Measurements from ENCODE around the gene CCDC188. TPM values are rescaled to one million over a fixed set of nuclear protein-coding genes. Genes with fewer than 3 reads are reported as not detected.
A peak's percentile ranks its signal among the peaks of the same experiment; 100 is the strongest.

Gene CCDC188
- total and polyA plus RNA-seq, 9 of the 15 experiments (the other 6 are each of a cell fraction or from before 2014, with no cell fraction given), result not detected

DNA sequence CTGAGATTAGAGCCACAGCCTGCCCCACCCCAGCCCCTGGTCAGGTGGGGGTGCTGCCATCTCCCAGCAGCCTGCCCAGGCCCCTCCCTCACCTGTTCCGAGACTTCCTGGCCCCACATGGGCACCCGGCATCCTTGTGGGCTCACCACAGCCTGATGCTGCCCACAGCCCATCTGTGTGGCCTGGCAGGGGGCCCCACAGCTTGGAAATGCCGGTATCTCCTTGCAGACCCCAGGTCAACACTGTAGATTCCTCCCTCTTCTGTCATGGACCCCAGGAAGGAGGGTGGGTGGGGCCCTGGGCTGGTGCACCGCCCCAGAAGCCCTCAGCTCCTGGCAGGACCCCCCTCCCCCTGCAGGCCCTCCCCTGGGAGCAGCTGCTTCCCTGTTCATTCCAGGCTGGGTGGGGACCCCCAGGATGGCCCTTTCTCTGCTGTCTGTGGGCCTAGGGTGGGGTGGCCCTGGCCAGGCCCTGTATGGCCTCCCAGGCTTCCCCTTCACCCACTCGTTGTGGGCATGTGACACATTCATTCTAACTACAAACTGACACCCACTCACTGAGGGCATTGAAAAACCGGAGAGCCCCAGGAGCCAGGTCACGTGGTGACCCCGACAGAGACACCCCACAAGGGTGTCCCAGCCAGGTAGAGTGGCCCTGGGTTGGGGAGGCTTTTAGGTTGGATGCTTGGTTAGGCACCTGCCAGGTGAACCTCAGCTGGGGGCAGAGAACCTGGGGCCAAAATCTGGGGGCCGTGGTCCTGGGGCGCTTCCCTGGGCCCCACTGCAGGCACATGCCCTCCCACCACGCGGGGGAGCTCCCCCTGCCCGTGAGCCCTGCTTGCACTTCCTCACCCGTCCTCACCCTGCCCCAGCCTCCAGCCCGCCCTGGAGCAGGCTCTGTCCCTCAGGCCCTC, 44.1 kb upstream of the CCDC188 start (continued):
- TF ChIP-seq, protein P1, sequence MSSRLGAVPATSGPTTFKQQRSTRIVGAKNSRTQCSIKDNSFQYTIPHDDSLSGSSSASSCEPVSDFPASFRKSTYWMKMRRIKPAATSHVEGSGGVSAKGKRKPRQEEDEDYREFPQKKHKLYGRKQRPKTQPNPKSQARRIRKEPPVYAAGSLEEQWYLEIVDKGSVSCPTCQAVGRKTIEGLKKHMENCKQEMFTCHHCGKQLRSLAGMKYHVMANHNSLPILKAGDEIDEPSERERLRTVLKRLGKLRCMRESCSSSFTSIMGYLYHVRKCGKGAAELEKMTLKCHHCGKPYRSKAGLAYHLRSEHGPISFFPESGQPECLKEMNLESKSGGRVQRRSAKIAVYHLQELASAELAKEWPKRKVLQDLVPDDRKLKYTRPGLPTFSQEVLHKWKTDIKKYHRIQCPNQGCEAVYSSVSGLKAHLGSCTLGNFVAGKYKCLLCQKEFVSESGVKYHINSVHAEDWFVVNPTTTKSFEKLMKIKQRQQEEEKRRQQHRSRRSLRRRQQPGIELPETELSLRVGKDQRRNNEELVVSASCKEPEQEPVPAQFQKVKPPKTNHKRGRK (tag; IDR thresholded peaks at IDR 0.05), result no peak
- no peak for TF ChIP-seq ZNF263 (CRISPR knock-in tag; IDR thresholded peaks at IDR 0.05; ENCODE audit: borderline replicate concordance)
- TF ChIP-seq LEF1 (IDR thresholded peaks at IDR 0.05), result no peak
- TF ChIP-seq ZNF184 (CRISPR knock-in tag; IDR thresholded peaks at IDR 0.05), result no peak
- TF ChIP-seq, protein P2, sequence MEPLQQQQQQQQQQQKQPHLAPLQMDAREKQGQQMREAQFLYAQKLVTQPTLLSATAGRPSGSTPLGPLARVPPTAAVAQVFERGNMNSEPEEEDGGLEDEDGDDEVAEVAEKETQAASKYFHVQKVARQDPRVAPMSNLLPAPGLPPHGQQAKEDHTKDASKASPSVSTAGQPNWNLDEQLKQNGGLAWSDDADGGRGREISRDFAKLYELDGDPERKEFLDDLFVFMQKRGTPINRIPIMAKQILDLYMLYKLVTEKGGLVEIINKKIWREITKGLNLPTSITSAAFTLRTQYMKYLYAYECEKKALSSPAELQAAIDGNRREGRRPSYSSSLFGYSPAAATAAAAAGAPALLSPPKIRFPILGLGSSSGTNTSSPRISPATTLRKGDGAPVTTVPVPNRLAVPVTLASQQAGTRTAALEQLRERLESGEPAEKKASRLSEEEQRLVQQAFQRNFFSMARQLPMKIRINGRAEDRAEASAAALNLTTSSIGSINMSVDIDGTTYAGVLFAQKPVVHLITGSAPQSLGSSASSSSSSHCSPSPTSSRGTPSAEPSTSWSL (CRISPR knock-in tag; IDR thresholded peaks at IDR 0.05; ENCODE audit: borderline replicate concordance), result peak; percentile 72; the same call in 1 of the 2 replicates
- peak; percentile 51; the same call in 1 of the 2 replicates for TF ChIP-seq ZNF764 (CRISPR knock-in tag; IDR thresholded peaks at IDR 0.05; ENCODE audit: low read depth)
- TF ChIP-seq HEY1 (CRISPR knock-in tag; IDR thresholded peaks at IDR 0.05; ENCODE audit: borderline replicate concordance), result no peak
- TF ChIP-seq NCOA6 (IDR thresholded peaks at IDR 0.05), result no peak
- TF ChIP-seq, protein P3, sequence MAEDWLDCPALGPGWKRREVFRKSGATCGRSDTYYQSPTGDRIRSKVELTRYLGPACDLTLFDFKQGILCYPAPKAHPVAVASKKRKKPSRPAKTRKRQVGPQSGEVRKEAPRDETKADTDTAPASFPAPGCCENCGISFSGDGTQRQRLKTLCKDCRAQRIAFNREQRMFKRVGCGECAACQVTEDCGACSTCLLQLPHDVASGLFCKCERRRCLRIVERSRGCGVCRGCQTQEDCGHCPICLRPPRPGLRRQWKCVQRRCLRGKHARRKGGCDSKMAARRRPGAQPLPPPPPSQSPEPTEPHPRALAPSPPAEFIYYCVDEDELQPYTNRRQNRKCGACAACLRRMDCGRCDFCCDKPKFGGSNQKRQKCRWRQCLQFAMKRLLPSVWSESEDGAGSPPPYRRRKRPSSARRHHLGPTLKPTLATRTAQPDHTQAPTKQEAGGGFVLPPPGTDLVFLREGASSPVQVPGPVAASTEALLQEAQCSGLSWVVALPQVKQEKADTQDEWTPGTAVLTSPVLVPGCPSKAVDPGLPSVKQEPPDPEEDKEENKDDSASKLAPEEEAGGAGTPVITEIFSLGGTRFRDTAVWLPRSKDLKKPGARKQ (CRISPR knock-in tag; IDR thresholded peaks at IDR 0.05), result no peak
- TF ChIP-seq, protein P4, sequence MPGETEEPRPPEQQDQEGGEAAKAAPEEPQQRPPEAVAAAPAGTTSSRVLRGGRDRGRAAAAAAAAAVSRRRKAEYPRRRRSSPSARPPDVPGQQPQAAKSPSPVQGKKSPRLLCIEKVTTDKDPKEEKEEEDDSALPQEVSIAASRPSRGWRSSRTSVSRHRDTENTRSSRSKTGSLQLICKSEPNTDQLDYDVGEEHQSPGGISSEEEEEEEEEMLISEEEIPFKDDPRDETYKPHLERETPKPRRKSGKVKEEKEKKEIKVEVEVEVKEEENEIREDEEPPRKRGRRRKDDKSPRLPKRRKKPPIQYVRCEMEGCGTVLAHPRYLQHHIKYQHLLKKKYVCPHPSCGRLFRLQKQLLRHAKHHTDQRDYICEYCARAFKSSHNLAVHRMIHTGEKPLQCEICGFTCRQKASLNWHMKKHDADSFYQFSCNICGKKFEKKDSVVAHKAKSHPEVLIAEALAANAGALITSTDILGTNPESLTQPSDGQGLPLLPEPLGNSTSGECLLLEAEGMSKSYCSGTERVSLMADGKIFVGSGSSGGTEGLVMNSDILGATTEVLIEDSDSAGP (CRISPR knock-in tag; IDR thresholded peaks at IDR 0.05), result no peak
- no peak for TF ChIP-seq MBD2 (IDR thresholded peaks at IDR 0.05; ENCODE audit: borderline replicate concordance, low read depth)
- TF ChIP-seq DDX20 (tag; IDR thresholded peaks at IDR 0.05; ENCODE audit: low read depth), result no peak
- TF ChIP-seq, protein P5, sequence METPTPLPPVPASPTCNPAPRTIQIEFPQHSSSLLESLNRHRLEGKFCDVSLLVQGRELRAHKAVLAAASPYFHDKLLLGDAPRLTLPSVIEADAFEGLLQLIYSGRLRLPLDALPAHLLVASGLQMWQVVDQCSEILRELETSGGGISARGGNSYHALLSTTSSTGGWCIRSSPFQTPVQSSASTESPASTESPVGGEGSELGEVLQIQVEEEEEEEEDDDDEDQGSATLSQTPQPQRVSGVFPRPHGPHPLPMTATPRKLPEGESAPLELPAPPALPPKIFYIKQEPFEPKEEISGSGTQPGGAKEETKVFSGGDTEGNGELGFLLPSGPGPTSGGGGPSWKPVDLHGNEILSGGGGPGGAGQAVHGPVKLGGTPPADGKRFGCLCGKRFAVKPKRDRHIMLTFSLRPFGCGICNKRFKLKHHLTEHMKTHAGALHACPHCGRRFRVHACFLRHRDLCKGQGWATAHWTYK (CRISPR knock-in tag; IDR thresholded peaks at IDR 0.05), result no peak
- no peak for TF ChIP-seq MEF2A (IDR thresholded peaks at IDR 0.05; ENCODE audit: control insufficient read depth, low read depth, low read length)
- no peak for TF ChIP-seq HDAC1 (IDR thresholded peaks at IDR 0.05)
- no peak for TF ChIP-seq ZNF507 (tag; conservative IDR thresholded peaks at IDR 0.05)
- TF ChIP-seq SETDB1 (IDR thresholded peaks at IDR 0.05; ENCODE audit: low read length), result no peak
